Stimulated activated CD4-positive, alpha-beta T cell treated with anti-CD3 and anti-CD28 coated beads, Interleukin-4, amount 100 ng/mL, for 1 hour (primary cell): ENCODE data around the gene FBXW5.

Experiments used
- DNase-seq: peaks from one replicate; pipeline ENCODE4 v3.0.0-alpha.2; 2020

FBXW5 gene

GRCh38 chr9:136944519-136945332 lies at the start of gene FBXW5, which contains the start of gene C8G:
Gene FBXW5, minus strand, starts transcription at chr9:136944738. Its CDS starts 655 bp downstream, at chr9:136944083.
Gene C8G, plus strand, starts transcription at chr9:136945243. Its CDS starts 78 bp downstream, at chr9:136945321.
- DNase-seq: peak; percentile 94

GRCh38 chr9:136992819-136993369 lies 48.4 kb upstream of the FBXW5 start:
- no peak for DNase-seq

DNA sequence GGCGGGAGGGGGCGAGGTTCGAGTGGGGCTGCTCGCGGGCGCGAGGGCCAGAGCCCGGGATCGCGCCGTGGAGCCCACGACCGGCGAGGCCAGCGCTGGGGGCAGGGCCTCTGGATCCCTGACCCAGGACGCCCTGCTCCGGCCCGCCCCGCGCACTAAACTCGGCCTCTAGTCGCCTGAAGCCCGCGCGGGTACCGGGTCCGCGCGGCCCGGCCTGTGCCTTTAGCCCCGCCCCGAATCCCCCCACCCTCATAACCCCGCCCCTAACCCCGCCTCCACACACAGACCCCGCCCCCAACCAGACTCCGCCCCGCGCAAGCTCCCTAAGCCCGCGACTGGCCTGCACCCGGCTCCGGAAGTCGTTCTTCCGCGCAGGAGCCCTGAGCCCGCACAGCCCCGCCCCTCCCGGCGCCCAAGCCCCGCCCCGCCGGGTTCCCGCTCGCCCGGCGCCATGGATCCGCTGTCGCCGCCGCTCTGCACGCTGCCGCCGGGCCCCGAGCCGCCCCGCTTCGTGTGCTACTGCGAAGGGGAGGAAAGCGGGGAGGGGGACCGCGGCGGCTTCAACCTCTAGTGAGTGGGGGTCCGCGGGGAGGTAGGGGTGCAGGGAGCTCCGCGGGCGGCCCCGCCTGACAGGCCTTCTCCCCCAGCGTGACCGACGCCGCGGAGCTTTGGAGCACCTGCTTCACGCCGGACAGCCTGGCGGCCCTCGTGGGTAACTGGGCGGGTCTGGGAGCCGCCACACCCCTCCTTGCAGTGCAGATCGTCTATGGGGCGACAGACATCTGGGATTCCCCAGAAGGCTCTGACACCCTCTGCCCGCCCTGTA lies 47.7 kb upstream of the FBXW5 start, which contains the start of gene PAXX:
Gene PAXX, plus strand, starts transcription at position 430 of the 826 bp plus-strand sequence. Its CDS starts 22 bp downstream, at position 452.
- DNase-seq: peak; percentile 96

DNA sequence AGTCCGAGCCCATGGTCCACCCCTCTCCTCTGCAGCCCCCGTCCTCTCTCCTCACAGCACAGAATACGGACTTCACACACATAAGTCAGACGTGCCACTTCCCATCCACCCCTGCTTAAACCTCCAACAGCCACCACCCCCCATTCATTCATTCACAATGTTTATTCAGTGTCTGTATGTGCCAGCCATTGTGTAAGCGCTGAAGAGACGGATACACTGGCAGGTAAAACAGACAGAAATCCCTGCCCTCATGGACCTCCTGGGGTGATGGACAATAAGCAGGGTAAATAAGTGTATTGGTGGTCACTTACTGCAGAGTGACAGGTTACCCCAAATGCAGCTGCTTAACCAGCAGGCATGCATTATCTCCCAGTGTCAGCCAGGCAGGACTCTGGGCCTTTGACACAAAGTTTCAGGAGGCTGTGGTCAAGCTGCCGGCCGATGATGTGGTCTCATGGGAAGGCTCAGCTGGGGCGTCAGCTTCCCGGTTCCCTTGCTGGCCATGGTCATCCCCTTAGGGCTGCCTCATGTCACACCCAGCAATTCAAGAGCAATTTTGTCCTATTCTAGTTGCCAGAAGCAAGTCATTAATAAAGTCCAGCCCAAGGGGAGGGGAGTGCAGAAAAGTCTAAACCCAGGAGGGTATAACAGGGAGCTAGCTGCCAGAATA lies 45.8 kb upstream of the FBXW5 start:
- DNase-seq: no peak

- DNase-seq: no peak
Measured at GRCh38 chr9:136988872-136989271, 44.3 kb upstream of the FBXW5 start.

DNA sequence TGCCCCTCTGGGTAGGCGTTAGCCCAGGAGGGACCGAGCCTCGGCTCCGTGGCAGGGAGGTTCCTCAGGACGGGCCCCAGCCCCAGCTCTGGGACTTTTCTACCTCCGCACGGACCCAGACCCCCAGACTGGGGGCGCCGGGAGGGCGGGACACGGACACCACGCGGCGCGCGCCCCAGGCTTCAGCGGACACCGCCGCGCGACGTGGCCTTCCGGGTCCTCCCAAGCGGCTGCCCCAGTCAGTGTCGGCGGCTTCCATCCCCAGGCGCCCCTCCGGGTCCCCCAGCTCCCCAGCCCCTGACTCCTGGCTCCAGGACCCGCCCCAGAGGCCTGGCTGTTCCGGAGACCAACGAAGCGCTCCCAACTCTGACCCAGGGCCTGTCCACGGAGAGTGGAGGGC lies 41.3 kb upstream of the FBXW5 start:
- no peak for DNase-seq

DNA sequence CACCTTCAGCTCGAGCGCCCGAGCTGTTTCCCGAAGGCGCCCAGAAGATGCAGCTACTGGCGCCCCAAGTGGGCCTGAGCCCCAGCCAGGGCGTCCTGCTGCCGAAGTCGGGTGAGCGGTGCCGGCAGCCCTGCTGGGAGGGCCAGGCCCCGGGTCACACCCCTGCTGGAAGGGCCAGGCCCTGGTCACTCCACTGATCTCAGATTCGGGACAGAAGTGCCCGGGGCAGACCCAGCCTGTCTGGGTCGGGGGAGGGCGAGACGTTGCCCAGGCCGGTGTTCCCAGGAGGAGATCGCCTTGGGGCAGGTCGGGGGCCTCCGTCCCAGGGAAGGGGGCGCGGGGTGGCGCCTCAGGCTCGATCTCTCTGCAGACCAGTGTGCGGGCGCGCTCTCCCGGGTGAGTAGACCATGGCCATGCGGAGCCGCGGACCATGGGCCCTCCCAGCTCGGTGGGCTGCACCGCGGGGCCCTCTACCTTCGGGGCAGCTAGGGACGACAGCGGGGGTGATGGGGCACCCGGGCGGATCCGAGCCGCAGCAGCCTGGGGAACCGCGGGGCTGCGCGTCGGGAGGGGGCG lies 40.6 kb upstream of the FBXW5 start:
- DNase-seq: no peak

GRCh38 chr9:136984464-136985026 lies 40.0 kb upstream of the FBXW5 start:
- no peak for DNase-seq

GRCh38 chr9:136983656-136984314 lies 39.2 kb upstream of the FBXW5 start:
- DNase-seq: no peak

DNA sequence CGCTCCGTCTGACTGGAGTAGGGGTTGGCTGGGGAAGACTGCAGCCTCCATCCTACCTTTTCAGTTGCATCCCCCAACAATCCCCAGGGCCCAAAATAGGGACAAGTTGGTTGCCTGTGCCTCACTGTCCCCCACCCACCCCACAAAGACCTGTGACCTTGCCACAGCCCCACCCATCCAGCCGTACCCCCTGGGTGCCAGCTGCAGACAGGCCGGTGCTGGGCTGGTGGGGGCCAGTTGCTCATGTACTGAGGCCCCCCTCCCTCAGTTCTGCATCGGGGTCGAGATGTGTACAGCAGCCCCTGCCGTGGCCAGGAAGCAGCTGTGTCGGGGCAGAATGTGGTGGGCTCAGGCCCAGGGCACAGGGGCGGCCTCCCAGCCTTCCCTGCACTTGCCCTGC lies 38.6 kb upstream of the FBXW5 start:
- no peak for DNase-seq

- DNase-seq: no peak
Measured at GRCh38 chr9:136982232-136983051, 37.9 kb upstream of the FBXW5 start, which contains the start of gene LCNL1. Gene LCNL1, plus strand, starts transcription at chr9:136982993. Its CDS starts 594 bp downstream, at chr9:136983587.

DNA sequence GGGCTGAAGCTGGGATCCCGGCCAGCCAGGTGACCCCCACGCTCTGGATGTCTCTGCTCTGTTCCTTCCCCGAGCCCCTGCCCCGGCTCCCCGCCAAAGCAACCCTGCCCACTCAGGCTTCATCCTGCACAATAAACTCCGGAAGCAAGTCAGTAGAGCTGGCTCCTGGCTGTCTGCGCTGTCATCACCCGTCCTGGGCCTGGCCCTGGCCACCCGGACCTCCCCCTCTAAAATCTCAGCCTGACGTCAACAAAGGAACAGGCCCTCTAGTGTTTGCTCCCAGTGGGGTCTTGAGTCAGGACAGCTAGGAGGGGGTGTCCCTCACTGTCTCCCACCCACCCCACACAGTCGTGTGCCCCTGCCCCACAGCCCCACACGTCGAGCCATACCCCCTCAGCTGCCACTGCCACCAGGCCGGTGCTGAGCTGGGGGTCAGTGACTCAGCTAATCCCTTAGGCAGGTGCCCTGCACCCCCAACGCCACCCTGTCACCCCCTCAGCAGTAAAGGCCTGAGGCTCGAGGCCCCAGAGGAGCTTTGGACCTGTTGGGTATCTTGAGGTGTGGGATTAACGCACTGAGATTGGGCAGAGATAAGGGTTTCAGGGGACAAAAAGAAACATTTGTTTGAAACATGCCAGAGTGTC lies 37.2 kb upstream of the FBXW5 start:
- no peak for DNase-seq

- DNase-seq: no peak
Measured at GRCh38 chr9:136980669-136981478, 36.3 kb upstream of the FBXW5 start.

DNA sequence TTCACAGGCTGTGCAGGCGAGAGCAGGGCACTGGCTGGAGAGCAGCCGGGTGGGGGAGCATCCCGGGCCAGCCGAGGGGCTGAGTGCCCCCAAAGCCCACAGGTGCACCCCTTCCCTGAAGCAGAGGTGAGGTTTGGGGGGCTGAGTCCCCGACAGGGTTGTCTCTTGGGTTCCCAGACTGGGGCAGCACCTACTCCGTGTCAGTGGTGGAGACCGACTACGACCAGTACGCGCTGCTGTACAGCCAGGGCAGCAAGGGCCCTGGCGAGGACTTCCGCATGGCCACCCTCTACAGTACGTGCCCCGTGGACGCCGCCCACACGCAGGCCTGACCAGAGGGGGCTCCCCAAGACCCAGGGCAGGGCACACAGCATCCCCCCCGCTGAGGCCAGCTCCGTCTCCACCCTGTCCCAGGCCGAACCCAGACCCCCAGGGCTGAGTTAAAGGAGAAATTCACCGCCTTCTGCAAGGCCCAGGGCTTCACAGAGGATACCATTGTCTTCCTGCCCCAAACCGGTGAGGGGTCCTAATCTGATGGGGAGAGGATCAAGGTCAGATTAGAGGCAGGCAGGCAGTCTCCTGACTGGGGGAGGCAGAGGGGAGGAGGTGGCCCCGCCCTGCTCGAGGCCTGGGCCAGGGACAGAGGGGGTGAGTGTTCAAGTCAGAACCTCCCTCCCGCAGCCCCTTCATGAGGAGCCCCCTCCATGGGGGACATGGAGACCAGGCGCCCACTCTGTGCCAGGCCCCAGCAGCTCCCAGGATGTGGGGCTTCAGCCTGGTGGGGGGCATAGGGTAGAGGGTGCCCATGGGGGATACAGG lies 35.4 kb upstream of the FBXW5 start:
- no peak for DNase-seq

GRCh38 chr9:136978865-136979544 lies 34.5 kb upstream of the FBXW5 start:
- DNase-seq: no peak

- DNase-seq: peak; percentile 67
Measured at GRCh38 chr9:136978073-136978864, 33.7 kb upstream of the FBXW5 start.

DNA sequence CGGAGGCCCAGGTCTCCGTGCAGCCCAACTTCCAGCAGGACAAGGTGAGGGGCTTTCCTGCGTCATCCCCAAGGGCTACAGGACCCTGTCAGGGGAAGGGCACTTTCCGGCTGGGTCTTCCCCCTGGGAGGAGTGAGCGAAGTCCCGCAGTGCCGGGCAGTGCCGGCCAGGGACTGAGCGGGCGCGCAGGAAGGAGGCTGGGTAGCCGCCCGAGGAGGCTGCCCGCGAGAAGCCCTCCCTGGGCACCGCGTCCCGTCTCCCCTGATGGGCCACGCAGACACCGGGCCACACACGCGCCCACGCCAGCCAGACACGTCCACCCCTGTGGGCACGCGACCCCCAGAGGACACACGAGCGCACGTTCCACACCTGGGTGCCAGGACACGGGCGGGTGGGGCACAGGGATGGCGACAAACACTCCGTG lies 33.1 kb upstream of the FBXW5 start:
- DNase-seq: no peak
